Astrocyte of the spinal cord (primary cell): ENCODE results near the gene PROSER3.

Experiments
- DNase-seq: peaks from one replicate; pipeline ENCODE4 v3.0.0; 2011; ENCODE audit warnings: low read depth, low spot score
- H3K4me3 ChIP-seq: 2 replicates; pipeline ENCODE4 v1.5.1; 2011; ENCODE audit warnings: low read depth, mild to moderate bottlenecking, low read length, moderate library complexity
- in situ Hi-C: cut with HindIII; loops from 2 replicates; pipeline ENCODE4 v1.10.0; 2017; ENCODE audit warnings: low sequenced_read_pairs
- TF ChIP-seq, protein P1 (sequence below): IDR thresholded peaks from 2 replicates; pipeline ENCODE4 v1.5.1; 2012; ENCODE audit warnings: low read depth, mild to moderate bottlenecking, low read length, inconsistent platforms

Gene PROSER3

DNA sequence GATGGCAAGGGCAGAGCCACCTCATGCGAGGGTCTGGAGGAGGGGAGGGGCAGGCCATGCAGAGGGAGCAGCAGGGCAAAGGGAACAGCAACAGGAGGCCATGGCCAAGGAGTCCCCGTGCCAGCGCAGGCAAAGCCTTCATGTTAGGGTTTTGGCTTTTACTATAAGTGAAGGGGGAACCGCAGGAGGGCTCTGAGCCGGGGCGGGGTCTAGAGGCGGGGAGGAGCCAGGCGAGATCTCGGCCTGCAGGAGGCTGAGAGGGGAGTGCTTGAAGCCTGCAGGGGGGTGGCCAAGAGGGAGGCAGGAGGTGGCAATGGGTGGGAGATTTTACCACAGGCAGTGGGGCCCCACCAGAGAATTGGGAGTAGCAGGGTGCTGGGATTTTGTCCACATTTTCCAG lies 23.7 kb downstream of the PROSER3 start:
- no peak overlapping the region for H3K4me3 ChIP-seq
- in situ Hi-C loops: no loop called here
- DNase-seq: no peak
- TF ChIP-seq, protein P1, sequence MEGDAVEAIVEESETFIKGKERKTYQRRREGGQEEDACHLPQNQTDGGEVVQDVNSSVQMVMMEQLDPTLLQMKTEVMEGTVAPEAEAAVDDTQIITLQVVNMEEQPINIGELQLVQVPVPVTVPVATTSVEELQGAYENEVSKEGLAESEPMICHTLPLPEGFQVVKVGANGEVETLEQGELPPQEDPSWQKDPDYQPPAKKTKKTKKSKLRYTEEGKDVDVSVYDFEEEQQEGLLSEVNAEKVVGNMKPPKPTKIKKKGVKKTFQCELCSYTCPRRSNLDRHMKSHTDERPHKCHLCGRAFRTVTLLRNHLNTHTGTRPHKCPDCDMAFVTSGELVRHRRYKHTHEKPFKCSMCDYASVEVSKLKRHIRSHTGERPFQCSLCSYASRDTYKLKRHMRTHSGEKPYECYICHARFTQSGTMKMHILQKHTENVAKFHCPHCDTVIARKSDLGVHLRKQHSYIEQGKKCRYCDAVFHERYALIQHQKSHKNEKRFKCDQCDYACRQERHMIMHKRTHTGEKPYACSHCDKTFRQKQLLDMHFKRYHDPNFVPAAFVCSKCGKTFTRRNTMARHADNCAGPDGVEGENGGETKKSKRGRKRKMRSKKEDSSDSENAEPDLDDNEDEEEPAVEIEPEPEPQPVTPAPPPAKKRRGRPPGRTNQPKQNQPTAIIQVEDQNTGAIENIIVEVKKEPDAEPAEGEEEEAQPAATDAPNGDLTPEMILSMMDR: no peak

DNA sequence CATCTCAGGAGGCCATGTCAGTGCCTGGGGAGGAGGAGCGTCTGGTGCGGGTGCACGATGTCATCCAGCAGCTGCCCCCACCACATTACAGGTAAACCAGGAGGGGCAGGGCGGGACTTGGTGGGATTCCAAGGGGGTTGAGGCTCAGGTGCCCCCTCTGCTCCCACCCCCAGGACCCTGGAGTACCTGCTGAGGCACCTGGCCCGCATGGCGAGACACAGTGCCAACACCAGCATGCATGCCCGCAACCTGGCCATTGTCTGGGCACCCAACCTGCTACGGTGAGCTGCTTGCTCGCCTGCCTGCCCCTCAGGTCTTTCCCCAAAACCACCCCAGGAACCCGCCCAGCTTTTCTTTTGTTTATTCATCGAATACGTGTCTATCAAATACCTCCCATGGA lies 24.6 kb downstream of the PROSER3 start:
- in situ Hi-C loops: no loop called here
- TF ChIP-seq, protein P1: no peak
- no peak for DNase-seq
- no peak overlapping the region for H3K4me3 ChIP-seq

DNA sequence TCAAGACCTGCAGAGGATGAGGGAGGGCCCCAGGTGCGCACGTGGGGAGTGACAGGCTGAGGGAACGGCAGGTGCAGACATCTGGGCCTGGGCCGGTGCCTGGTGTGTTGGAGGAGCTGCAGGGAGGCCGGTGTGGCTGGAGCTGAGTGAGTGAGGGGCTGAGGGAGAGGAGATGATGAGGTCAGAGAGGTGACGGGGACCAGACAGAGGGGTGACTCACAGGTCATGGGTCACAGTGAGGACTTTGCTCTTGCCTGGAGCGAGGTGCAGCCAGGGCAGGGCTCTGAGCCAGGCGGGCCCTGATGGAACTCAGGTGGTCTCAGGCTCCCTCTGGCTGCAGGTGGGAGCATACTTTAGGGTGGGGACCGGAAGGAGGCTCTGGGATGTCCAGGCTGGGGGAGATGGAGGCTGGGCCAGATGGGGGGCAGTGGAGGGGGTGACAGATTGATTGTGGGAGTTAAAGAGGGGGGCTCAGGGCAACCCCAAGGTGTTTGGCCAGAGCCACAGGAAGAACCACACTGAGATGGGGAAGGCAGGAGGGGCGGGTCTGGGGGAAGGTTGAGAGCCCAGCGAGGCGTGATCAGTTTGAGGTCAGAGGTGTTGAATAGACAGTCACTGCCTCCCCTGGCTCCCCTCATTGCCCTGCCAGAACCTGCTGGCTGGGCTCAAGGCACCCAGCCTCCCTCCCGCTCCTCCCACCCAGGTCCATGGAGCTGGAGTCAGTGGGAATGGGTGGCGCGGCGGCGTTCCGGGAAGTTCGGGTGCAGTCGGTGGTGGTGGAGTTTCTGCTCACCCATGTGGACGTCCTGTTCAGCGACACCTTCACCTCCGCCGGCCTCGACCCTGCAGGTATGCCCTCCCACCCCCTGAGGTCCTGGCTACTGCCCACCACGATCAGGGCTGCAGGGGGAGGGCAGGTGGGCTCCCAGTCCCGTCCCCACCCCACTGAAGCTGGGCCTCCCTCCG lies 25.8 kb downstream of the PROSER3 start:
- in situ Hi-C loops: no loop called here
- DNase-seq: no peak
- TF ChIP-seq, protein P1: no peak
- no peak overlapping the region for H3K4me3 ChIP-seq

DNA sequence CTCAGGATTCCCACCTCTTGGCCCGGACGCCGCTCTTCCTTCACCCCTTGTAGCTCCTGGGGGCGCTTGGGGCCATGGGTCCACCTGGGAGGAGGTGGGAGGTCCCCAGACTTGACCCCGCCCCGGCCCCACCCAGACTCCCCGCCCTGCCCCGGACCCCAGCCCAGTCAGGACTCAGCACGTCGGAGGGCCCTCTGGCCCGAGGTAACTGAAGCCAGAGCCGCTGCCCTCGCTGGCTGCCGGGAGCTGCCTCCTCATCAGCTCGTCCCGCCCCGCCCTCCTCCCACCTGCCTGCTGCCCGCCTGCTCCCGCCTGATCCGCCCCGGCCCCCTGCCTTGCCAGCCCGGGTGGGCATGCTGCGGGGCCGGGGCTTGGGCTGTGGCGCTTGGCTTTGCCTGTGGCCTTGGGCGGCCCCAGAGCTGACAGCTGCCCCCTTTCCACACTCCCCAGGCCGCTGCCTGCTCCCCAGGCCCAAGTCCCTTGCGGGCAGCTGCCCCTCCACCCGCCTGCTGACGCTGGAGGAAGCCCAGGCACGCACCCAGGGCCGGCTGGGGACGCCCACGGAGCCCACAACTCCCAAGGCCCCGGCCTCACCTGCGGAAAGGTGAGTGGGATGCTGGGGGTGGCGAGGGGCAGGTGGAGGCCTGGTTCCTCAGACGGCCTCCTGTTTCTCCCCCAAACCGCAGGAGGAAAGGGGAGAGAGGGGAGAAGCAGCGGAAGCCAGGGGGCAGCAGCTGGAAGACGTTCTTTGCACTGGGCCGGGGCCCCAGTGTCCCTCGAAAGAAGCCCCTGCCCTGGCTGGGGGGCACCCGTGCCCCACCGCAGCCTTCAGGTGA lies 26.7 kb downstream of the PROSER3 start:
- TF ChIP-seq, protein P1: no peak
- DNase-seq: no peak

DNA sequence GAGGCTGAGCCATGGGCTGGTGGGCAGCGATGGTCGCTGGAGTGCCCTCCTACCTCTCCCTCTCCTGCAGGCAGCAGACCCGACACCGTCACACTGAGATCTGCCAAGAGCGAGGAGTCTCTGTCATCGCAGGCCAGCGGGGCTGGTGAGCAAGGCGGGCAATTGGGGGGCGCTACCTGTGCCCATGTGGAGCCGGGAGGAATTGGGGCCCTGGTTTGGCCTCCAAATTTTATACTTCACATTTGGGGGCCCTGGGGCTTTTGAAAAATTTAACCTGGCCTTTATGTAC lies 27.3 kb downstream of the PROSER3 start:
- TF ChIP-seq, protein P1: no peak
- in situ Hi-C loops: no loop called here
- DNase-seq: no peak
- no peak overlapping the region for H3K4me3 ChIP-seq

More for the DNA sequence above, 26.7 kb downstream of the PROSER3 start:
- in situ Hi-C loops: no loop called here
- H3K4me3 ChIP-seq: no peak overlapping the region

DNA sequence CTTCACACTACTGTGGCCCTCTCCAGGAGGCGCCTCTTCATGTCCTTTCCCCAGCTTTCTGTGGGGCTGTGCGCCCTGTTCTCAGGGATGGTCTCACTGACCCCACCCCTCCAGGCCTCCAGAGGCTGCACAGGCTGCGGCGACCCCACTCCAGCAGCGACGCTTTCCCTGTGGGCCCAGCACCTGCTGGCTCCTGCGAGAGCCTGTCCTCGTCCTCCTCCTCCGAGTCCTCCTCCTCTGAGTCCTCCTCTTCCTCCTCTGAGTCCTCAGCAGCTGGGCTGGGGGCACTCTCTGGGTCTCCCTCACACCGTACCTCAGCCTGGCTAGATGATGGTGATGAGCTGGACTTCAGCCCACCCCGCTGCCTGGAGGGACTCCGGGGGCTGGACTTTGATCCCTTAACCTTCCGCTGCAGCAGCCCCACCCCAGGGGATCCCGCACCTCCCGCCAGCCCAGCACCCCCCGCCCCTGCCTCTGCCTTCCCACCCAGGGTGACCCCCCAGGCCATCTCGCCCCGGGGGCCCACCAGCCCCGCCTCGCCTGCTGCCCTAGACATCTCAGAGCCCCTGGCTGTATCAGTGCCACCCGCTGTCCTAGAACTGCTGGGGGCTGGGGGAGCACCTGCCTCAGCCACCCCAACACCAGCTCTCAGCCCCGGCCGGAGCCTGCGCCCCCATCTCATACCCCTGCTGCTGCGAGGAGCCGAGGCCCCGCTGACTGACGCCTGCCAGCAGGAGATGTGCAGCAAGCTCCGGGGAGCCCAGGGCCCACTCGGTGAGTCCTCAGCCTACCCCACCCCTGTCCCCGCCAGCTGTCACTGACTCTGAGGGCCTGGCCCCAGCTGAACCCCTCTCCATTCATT lies 28.6 kb downstream of the PROSER3 start:
- no peak overlapping the region for H3K4me3 ChIP-seq
- in situ Hi-C loops: no loop called here
- TF ChIP-seq, protein P1: no peak

More for the DNA sequence above, 28.6 kb downstream of the PROSER3 start:
- DNase-seq: no peak
